Activated T-cell treated with anti-CD3 and anti-CD28 coated beads, Interleukin-2, amount 50 U/mL, for 1 hour (primary cell): ENCODE results near the gene OVOL1.

Experiments used
- DNase-seq: peaks from one replicate; pipeline ENCODE4 v3.0.0-alpha.2; 2020

Gene OVOL1

GRCh38 chr11:65793144-65793581 is 6.3 kb downstream of the OVOL1 start:
- no peak for DNase-seq

DNA sequence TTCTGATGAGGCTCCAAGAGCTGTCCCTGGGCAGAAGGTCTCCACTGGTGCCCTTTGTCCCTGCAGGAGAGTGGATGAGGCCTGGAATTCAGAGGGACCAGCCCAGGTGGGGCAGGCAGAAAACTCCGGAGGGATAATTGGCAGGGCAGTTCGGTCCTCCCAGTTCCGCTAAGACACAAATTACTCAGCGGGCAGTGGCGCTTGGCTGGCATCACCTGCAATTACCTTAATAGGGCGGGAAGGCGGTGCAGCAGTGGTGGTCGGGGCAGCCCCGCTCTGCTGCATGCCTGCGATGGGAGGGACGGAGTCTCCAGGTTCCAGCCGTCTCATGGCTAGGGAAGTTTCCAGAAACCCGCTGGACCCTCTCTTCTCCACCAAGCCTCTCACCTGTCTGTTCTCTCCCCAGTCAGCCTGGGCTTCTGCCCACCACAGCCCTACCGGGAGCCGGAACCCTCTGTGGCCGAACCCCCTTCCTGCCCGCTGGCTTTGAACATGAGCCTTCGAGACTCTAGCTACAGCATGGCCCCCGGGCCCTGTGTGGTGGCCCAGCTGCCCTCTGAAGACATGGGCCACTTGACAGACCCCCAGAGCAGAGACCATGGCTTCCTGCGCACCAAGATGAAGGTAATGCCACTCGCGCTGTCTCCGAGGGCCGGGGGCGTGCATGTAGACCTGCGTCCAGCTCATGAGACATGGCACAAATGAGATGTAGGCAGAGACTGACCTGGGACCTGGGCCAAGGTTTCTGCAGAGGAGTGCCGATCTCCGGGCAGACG is 7.0 kb downstream of the OVOL1 start:
- DNase-seq: no peak

GRCh38 chr11:65794570-65795510 is 8.0 kb downstream of the OVOL1 start:
- DNase-seq: no peak

DNA sequence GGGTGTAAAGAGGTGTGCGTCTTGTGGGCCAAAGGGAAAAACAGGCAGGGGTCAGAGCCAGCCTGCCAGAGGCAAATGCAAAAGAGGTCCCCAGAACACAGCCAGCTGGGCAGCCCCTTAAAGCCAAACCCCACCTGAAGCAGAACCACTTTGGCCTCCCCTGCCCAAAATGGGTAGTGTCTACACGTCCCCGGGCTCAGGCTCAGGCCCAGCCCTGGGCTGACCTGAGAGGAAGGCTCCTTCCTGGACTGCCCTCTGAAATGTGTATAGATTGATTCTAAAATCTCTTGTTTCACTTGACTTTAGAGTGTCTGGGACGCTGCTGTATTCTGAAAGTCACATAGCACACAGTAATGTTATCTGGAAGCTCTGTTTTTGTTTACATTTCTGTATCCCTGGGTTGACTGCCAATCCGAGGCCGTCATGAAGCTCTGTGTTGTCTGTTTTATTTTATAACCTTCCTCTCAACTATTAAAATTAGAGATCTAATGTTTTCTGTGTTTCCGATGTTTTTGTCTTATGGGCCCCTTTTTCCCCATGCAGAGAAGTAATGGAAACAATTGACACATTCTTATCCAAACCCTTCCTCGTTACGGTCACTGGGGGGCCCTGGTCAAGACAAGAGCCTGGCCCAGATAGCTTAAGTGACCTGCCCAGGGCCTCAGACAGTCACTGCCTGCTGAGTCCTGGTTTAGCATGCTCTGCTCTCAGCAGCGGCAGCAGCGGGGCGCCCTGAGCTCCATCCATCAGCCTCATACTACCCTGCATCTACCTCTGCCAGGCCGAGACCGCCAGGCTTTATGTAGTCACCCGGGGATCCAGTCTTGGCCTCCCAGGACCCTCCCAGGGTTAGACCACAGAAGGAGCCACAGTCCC is 10.1 kb downstream of the OVOL1 start:
- DNase-seq: no peak

- DNase-seq: no peak
Measured at GRCh38 chr11:65797711-65798110, 10.8 kb downstream of the OVOL1 start.

DNA sequence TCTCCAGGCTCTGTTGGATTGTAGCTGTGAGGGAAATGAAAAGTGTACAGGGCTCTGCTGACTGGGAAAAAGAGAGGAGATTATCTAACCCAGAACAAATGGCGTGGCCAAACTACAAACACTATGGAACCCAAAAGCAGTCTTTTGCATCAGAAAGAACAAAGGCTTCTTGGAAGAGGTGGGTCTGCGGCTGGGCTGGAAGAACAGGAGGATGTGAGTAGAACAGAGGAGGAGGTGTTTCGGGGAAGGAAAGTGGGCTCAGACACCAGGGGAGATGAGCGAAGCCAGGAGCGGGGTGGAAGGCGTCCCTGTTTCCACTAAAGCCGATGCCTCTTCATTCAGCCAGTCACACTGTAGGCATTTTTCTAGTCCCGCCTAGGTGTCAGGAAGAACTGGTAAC is 12.0 kb downstream of the OVOL1 start:
- DNase-seq: no peak

DNA sequence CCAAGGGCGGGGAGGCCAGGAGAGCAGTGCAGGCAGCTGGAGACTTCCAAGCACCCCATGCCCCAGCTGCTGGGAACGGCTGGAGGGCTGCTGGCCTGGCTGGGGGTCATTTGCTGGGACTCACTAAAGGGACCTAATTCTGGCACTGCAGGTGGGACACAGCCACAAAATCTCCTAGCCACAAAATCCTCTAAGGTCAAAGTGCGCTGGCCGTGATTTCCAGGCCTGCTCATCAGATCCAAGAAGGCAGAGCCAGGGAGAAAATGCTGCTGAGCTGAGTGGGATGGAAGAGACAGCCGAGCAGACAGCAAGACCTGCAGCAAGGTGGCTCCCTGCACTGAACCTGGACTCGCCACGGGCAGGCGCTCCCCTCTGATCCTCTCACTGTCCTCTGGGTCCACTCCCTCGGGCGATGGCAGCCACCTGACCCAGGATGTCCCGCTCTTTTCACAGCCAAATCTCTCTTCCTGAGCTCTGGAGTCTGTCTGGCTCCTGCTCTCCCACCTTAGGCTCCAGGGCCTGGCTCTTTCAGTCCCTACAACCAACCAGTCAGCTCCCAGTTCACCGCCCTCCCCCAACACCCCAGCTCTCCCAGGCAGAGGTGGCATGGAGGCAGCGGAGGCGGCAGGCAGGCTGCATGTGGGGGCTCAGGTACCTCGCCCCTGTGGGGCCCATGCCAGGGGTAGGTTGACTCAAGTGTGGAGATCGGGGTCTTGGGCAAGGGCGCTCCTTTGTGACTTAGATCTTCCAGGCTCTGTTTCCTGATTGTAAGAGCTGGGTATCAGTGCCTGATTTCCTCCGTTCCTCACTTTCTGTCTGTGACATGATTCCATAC is 14.5 kb downstream of the OVOL1 start:
- no peak for DNase-seq

DNA sequence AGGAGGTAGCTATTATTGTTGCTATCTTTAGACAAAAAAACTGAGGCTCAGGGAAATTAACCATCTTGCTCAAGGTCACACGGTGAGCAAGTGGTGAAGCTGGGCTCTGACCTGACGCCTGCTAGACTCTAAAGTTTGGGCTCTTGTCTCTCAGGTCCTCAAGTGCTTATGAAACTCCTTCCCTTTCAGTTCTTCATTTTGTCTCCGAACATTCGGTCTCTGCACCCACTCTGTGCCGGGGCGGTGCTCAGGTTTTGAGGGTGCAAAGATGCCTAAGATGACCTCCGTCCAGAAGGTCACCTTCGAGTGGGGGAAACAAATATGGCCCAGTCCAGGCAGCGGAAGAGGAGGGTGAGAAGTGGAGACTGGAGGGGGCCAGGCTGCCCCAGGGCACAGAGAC is 16.0 kb downstream of the OVOL1 start:
- DNase-seq: no peak

- DNase-seq: no peak
Measured at GRCh38 chr11:65803797-65804492, 17.1 kb downstream of the OVOL1 start.

- DNase-seq: no peak
Measured at GRCh38 chr11:65806979-65807378, 20.1 kb downstream of the OVOL1 start.

DNA sequence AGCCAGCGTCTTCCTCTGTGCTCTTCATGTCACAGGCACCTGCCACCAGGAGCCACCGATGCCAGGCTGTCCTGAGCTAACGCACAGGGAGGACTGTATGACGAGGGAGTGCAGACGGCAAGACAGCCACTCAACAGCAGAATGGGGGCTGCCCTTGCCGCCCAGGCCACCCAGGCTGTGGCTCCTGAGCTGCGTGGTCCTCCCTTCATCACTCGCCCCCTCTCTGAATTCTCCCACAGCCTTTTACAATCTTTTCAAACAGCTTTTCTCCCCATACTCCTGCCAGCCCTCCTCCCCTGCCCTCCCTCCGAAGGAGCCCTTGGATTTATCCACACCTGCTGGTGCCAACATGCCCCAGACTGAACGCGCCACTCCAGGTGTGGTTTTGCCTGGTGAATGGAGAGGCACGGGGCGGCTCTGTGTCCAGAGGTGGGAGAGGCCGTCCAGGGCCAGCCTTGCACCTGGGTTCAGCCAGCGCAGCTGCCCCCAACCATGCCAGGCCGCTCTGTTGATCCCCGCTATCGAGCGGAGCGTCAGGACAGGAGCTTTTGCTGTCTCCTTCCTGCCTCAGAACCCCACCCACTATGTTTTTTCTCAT is 22.0 kb downstream of the OVOL1 start:
- no peak for DNase-seq

GRCh38 chr11:65809496-65809895 is 22.6 kb downstream of the OVOL1 start:
- DNase-seq: no peak

DNA sequence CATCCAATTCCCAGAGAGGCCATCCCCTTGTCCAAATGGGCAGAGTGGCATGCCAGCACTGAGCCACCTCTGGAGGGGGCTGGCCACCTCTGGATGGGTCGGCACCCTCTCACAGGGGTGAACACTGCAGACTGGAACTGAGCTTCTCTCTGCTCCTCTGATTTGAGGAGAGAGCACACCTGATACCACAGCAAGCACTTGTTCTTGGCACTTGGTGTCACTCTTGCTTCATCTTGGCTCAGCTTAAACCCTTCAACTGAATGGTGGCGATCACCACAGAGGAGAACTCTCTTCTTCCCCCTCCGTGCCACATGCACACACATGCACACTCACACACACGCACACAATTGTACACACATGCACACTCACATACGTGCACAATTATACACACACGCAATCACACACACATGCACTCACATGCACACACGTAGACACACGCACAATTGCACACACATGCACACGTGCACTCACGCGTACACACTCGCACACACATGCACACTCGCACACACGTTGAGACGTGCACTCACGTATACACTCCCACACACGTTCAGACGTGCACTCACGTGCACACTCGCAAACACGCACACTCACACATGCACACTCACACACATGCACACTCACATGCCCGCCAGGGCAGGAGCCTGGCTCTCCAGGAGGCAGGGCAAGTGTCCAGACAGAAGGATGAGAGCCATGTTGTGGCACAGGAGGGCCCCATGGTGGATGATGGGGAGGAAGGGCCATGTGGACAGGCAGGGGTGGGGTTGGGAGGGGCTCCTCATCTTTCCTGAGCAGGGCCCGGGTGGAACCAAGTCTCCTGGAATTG is 23.4 kb downstream of the OVOL1 start:
- DNase-seq: no peak

DNA sequence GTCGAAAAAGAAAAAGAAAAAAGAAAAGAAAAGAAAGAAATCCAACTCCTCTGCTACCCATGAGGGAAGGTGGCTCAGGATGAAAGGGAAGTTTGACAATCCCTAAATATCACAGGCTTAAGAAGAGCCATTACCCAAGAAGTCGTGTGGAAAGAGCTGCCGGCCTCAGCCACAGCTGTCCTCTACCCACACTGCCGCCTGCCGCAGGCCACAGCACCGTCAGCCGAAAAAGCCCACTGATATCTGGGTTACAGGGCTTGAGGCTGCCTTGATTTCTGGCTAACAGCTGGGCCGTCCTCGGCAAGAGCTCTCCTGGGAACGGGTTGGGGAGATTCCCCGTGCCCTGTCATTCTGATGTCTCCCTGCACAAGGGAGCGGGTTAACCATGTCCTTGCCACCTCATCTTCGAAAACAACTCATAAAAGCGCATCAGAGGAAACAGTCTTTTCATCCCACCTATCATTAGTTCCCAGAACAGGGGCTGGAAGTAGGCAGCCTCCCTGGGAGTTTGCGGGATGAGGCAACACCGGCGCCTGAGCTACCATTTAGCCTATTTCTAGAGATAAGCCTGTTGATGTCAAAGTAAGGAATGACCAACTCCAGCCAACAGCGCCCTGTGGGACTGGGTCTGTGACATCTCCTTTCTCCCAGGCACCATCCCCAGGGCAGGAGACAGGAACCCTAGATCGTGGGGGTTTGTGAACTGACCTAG is 25.1 kb downstream of the OVOL1 start:
- no peak for DNase-seq

DNA sequence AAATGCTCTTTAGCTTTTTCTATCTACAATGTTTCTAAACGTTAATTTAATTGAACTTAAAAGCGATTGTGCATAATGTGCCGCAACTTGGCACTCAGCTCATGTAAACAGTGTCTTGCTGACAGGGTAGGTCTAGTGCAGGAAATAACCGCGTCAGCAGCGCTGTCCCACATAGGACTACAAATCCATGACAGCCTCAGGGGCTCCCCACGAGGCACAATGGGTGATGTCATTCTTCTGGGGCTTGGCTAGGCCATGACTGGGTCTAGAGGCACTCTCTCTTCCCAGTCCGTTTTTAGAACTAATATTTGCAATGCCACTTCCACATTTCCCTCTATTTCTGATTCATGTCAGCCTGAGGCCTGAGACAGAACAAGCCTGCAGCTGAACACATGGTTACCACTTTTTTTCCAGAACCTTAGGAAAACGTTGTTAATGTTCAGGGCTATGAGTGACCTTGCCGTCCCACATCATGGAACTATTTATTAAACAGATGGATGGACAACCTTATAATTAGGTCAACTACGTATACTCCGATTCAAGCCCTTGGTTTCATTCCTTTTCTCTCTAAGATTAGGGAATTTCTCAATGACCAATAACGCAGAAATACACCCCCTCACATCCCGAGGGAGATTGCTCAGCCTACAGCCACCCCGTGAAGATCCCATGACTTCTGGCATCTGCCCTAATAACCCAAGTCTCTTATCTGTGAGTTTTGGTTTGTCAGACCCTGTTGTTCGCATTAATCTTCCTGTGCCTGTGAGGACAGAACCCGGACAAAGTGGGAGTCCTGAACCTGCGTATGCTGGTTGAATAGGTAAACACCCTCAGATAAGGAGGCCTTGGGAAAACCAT is 27.5 kb downstream of the OVOL1 start:
- no peak for DNase-seq

DNA sequence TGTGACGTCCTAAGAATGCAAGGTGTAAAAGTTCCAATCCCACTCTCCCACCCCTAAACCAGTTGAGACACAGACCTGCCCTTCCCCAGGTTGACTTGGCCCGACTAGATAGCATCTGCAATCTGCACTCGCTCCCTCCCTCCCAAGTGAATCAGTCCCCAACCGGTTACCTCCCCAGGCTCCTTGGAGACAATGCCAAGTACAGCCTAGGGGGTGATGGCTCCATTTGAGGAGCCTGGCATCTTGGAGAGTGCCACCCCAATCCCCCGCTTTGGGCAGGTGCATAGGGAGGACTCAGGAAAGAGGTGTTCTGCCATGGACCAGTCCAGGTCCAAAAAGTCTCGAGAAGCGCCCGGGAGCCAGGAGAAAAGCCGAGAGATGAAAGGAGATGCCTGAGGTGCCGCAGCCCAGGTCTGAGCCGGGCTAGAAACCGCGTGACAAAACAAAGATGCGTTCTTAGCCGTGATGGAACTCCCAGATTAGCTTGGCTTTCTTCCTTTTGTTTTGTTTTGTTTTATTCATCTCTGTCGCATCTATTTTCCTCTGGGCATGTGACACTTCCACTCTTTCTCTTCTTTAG is 28.2 kb downstream of the OVOL1 start:
- no peak for DNase-seq

- no peak for DNase-seq
Measured at GRCh38 chr11:65816696-65817095, 29.8 kb downstream of the OVOL1 start.

GRCh38 chr11:65817312-65817834 is 30.5 kb downstream of the OVOL1 start:
- no peak for DNase-seq
